Central memory CD8-positive, alpha-beta T cell (primary cell): ENCODE measurements around the gene ALG12.
A peak's percentile ranks its signal among the peaks of the same experiment; 100 is the strongest.

Source experiments
- ATAC-seq: fragments of 150-1000 bp; cut with Tn5 transposase; replicated peaks from 2 replicates; pipeline ENCODE4 v1.10.0; 2022; ENCODE audit warnings: mild to moderate bottlenecking, moderate FRiP score, moderate number of reproducible peaks; ENCODE audit not compliant: poor library complexity, severe bottlenecking; ENCODE audit errors: extremely low read depth
- DNase-seq, 2 donors: peaks; one replicate each; pipeline ENCODE4 v3.0.0; 2021; ENCODE audit warnings: low spot score in 2 of 2
- H3K27ac Mint-ChIP-seq: one replicate; pipeline ENCODE4 v1.8.0; 2022; ENCODE audit warnings: low read depth, mild to moderate bottlenecking, moderate library complexity, mixed read lengths
- H3K27me3 Mint-ChIP-seq: one replicate; pipeline ENCODE4 v1.8.0; 2022; ENCODE audit warnings: mixed read lengths
- H3K36me3 Mint-ChIP-seq: one replicate; pipeline ENCODE4 v1.8.0; 2022; ENCODE audit warnings: mild to moderate bottlenecking, moderate library complexity, mixed read lengths; ENCODE audit not compliant: insufficient read depth
- H3K4me1 Mint-ChIP-seq: one replicate; pipeline ENCODE4 v1.8.0; 2022; ENCODE audit warnings: mixed read lengths
- H3K4me3 Mint-ChIP-seq: one replicate; pipeline ENCODE4 v1.8.0; 2022; ENCODE audit warnings: mild to moderate bottlenecking, moderate library complexity, mixed read lengths
- H3K9me3 Mint-ChIP-seq: one replicate; pipeline ENCODE4 v1.8.0; 2022; ENCODE audit warnings: mixed read lengths

Gene ALG12

DNA sequence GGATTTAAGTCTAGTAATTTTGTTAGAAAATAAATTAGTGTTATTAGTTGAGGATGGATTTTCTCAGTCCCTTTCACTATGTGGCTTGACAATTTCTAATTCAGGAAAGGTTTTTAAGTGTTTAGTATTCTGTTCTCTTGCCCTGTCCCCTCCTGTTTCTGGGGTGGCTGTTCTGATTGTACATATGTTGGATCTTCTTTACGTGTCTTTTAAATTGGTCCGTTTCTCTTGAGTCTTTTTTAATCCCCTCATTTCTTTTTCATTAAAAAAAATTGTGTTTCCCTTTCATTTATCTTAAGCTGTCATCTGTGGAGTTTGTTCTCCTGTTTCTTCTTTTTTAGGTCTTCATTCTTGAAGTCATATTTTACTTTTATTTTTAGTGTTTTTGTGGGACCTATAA, 52.1 kb downstream of the ALG12 start:
- Mint-ChIP-seq H3K4me3 (peak overlapping the region; percentile 53), H3K4me1 (peaks cover 74% of the 10 kb centered on the region), H3K27me3 (no peaks in the 10 kb centered on the region), H3K9me3 (peaks cover 13% of the 10 kb centered on the region), H3K27ac (peak overlapping the region; percentile 92), H3K36me3 (peaks cover 16% of the 10 kb centered on the region)
- ATAC-seq (no peak), DNase-seq (no peak)

DNA sequence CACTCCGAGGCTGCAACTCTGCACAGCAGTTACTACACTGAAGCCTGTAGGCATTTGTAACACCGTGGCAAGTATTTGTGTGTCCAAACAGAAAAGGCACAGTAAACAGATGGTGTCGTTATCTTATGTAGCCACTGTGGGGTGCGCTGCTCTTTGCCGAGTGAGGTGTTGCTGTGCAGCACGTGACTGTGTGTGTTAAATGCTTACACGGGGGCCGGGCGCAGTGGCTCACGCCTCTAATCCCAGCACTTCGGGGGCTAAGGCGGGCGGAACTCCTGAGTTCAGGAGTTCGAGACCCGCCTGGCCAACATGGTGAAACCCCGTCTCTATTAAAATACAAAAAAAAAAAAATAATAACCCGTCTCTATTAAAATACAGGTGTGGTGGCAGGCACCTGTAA, 53.1 kb downstream of the ALG12 start:
- Mint-ChIP-seq H3K4me3 (no peak overlapping the region), H3K27me3 (no peaks in the 10 kb centered on the region), H3K36me3 (peaks cover 13% of the 10 kb centered on the region), H3K27ac (no peak overlapping the region), H3K4me1 (peaks cover 66% of the 10 kb centered on the region), H3K9me3 (peaks cover 10% of the 10 kb centered on the region)
- no peak for ATAC-seq
- no peak for DNase-seq

GRCh38 chr22:49863931-49864330, 54.3 kb downstream of the ALG12 start:
- no peak for DNase-seq
- no peak overlapping the region for H3K4me3 Mint-ChIP-seq
- H3K9me3 Mint-ChIP-seq = no peaks in the 10 kb centered on the region
- H3K27me3 Mint-ChIP-seq = no peaks in the 10 kb centered on the region
- ATAC-seq = no peak
- H3K27ac Mint-ChIP-seq = peak overlapping the region; percentile 25
- peaks cover 7% of the 10 kb centered on the region for H3K36me3 Mint-ChIP-seq
- peaks cover 58% of the 10 kb centered on the region for H3K4me1 Mint-ChIP-seq

DNA sequence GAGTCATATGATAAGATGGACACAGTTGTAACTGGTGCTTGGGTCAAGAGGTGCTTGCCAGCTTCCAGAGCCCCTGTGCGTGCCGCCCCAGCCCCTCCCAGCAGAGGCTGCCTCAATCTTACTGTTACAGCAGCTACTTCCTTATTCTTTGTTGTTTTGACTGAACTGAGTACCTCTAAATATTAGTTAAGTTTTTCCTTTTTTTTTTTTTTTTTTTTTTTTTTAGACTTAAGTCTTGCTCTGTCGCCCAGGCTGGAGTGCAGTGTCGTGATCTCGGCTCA, 55.8 kb downstream of the ALG12 start:
- Mint-ChIP-seq H3K27me3 (no peaks in the 10 kb centered on the region), H3K9me3 (no peaks in the 10 kb centered on the region), H3K36me3 (peaks cover 2% of the 10 kb centered on the region), H3K27ac (no peak overlapping the region), H3K4me1 (peaks cover 52% of the 10 kb centered on the region), H3K4me3 (no peak overlapping the region)
- no peak for ATAC-seq
- DNase-seq = no peak

GRCh38 chr22:49861642-49862495, 56.4 kb downstream of the ALG12 start:
- DNase-seq (no peak), ATAC-seq (no peak)
- H3K4me3 Mint-ChIP-seq = no peak overlapping the region
- peak overlapping the region; percentile 16 for H3K27ac Mint-ChIP-seq
- H3K9me3 Mint-ChIP-seq = no peaks in the 10 kb centered on the region
- H3K36me3 Mint-ChIP-seq = peaks cover 2% of the 10 kb centered on the region
- H3K4me1 Mint-ChIP-seq = peaks cover 46% of the 10 kb centered on the region
- no peaks in the 10 kb centered on the region for H3K27me3 Mint-ChIP-seq

- DNase-seq (no peak), ATAC-seq (no peak)
- H3K36me3 Mint-ChIP-seq = peaks cover 6% of the 10 kb centered on the region
- H3K9me3 Mint-ChIP-seq = no peaks in the 10 kb centered on the region
- H3K27me3 Mint-ChIP-seq = no peaks in the 10 kb centered on the region
- no peak overlapping the region for H3K27ac Mint-ChIP-seq
- H3K4me3 Mint-ChIP-seq = no peak overlapping the region
- peaks cover 47% of the 10 kb centered on the region for H3K4me1 Mint-ChIP-seq
These were observed 59.4 kb downstream of the ALG12 start for GRCh38 chr22:49858827-49859226.

- no peak for DNase-seq
- Mint-ChIP-seq H3K27me3 (no peaks in the 10 kb centered on the region), H3K4me1 (peaks cover 39% of the 10 kb centered on the region), H3K9me3 (no peaks in the 10 kb centered on the region), H3K4me3 (no peak overlapping the region), H3K27ac (no peak overlapping the region), H3K36me3 (peaks cover 6% of the 10 kb centered on the region)
- ATAC-seq = no peak
These were observed 61.2 kb downstream of the ALG12 start for GRCh38 chr22:49856766-49857618.

- no peaks in the 10 kb centered on the region for H3K9me3 Mint-ChIP-seq
These were observed 61.9 kb downstream of the ALG12 start for GRCh38 chr22:49856343-49856742.

DNA sequence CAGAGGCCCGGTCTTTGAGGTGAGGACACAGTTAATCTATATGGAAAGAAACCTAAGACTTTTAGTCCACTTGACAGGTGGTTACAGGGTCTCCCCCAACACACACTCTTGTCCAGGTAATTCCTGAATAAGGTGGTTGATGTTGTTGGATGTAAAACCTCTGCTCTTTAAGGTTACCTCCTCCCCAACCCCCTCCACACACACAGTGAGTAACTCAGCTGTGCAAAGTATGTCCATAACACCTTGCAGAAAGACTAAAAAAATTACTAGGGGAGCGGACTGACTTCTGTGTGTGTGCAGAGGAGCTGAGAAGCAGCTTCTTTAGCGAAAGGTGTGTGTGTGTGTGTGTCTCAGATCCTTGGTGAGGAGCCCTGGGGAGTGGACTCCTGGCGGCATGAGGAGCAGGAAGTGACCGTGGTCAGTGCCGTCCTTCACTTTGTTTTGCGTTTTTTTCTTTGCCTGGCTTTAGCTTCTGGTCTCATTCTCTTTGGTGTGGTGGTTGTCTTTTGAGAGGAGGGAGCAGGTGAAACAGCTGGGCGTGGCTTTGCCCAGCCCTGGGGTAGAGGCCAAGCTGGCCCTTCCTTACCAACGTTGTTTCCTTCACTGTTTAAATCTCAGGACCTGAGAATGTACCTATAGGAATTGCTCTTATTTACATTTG, 62.9 kb downstream of the ALG12 start:
- Mint-ChIP-seq H3K4me3 (peak overlapping the region; percentile 98), H3K27ac (peak overlapping the region; percentile 97), H3K36me3 (peaks cover 6% of the 10 kb centered on the region), H3K27me3 (no peaks in the 10 kb centered on the region), H3K9me3 (no peaks in the 10 kb centered on the region), H3K4me1 (peaks cover 41% of the 10 kb centered on the region)
- DNase-seq (no peak), ATAC-seq (no peak)

More at GRCh38 chr22:49856343-49856742, 61.9 kb downstream of the ALG12 start:
- Mint-ChIP-seq H3K4me1 (peaks cover 39% of the 10 kb centered on the region), H3K27me3 (no peaks in the 10 kb centered on the region), H3K4me3 (peak overlapping the region; percentile 98), H3K36me3 (peaks cover 6% of the 10 kb centered on the region), H3K27ac (peak overlapping the region; percentile 97)
- ATAC-seq = no peak
- no peak for DNase-seq

- H3K36me3 Mint-ChIP-seq = peaks cover 6% of the 10 kb centered on the region
- ATAC-seq (no peak), DNase-seq (no peak)
- no peaks in the 10 kb centered on the region for H3K27me3 Mint-ChIP-seq
- H3K4me1 Mint-ChIP-seq = peaks cover 40% of the 10 kb centered on the region
- H3K4me3 Mint-ChIP-seq = peak overlapping the region; percentile 98
- H3K27ac Mint-ChIP-seq = peak overlapping the region; percentile 97
- H3K9me3 Mint-ChIP-seq = no peaks in the 10 kb centered on the region
These were observed 64.0 kb downstream of the ALG12 start for GRCh38 chr22:49853981-49854831.

DNA sequence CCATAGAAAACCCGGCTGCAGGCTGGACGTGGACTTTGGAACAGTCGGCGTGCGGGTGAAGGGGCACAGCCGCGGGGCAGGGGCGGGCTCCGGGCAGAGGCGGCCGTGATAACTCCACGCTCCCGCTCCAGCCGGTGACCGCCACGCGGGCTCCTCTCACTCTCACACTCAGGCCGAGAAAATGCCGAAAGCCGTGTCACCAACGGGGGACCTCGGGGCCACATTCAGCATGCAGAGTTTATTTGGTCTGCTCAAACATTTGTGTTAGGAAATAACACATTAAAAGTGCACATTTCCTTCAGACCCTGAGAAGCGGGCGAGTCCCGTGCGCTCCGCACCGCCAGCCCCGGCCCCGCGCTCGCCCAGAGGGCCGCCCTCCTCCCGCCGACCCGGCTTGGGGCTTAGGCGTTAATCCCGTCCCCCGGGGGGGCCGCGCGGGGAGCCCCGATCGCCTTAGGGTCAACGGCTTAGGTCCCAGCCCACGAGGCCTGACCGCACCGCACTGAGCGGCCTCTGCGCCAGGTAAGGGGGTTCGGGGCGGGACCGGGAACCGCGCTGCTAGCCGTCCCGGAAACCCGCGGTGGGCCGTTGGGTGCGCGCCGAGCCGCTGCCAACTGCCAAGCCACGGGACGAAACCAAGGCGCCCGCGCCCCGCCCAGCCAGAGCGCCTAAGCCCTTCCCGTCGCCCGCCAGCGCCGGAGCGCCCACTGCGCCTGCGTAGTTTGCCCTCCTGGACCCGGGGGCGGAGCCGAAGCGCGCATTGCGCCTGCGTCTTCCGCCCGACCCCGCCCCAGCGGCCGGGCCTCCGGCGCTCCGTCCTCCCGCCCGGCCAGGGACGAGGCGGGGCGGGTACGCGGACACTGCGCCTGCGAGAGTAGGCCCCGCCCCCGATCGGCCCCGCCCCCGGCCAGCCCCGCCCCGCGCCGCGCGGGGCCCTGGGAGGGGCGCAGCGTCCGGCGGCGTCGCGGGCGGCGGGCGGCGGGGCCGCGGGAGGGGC, 65.0 kb downstream of the ALG12 start, which contains the start of gene ZBED4:
TSS of gene ZBED4 (plus strand) at position 947 of the 997 bp plus-strand sequence. CDS start 29,819 bp downstream, outside the sequence.
- H3K36me3 Mint-ChIP-seq = peaks cover 6% of the 10 kb centered on the region
- no peaks in the 10 kb centered on the region for H3K27me3 Mint-ChIP-seq
- ATAC-seq = peak; percentile 76

More for the DNA sequence above, 65.0 kb downstream of the ALG12 start, which contains the start of gene ZBED4:
- H3K4me3 Mint-ChIP-seq = peak within 1 kb of the TSS; percentile 98
- peak; percentile 98 to 99 for DNase-seq
- H3K27ac Mint-ChIP-seq = peak within 1 kb of the TSS; percentile 97
- no peaks in the 10 kb centered on the region for H3K9me3 Mint-ChIP-seq
- H3K4me1 Mint-ChIP-seq = peaks cover 29% of the 10 kb centered on the region
